IMR-90 (cell line): ENCODE data around the gene NDUFA3. TPM values are rescaled to one million over a fixed set of nuclear protein-coding genes. Genes with fewer than 3 reads are reported as not detected.

ENCODE experiments used
- ATAC-seq: fragments of 200-7000 bp; cut with Tn5 transposase; 2 replicates; pipeline ENCODE4 v1.9.1; 2020; ENCODE audit warnings: low read depth, mild to moderate bottlenecking, moderate library complexity
- BruUV-seq: library from RNA; stranded (reverse); fragments of 400-500 nt; replicated peaks from 2 replicates; lab custom pipeline; 2021; lab: Mats Ljungman, UMichigan
- CTCF ChIA-PET: fragments of 300-600 bp; formaldehyde crosslinking; extraction: SDS; loops from one replicate; lab custom pipeline; 2021; ENCODE audit warnings: antibody characterized with exemption; lab: Yijun Ruan, JAX
- POLR2A ChIA-PET: fragments of 300-600 bp; sonication (Branson Sonifier 250); formaldehyde crosslinking; loops from one replicate; lab custom pipeline; 2022; ENCODE audit warnings: antibody characterized with exemption; ENCODE audit not compliant: unreplicated experiment; lab: Charles Lee
- DNase-seq: peaks from one replicate; pipeline ENCODE4 v3.0.0; 2013
- H2AFZ ChIP-seq: replicated peaks from 2 replicates; pipeline ENCODE3; 2013; ENCODE audit warnings: low read length, mild to moderate bottlenecking; ENCODE audit not compliant: poor library complexity
- H2AK5ac ChIP-seq: 2 replicates; pipeline ENCODE4 v1.6.1; 2013; ENCODE audit warnings: low read depth, low read length, inconsistent platforms
- H2AK9ac ChIP-seq: replicated peaks from 2 replicates; pipeline ENCODE3; 2013; ENCODE audit warnings: mild to moderate bottlenecking, low read depth, low read length, moderate library complexity; ENCODE audit not compliant: poor library complexity
- H2BK120ac ChIP-seq: 2 replicates; pipeline ENCODE4 v1.6.1; 2013; ENCODE audit warnings: low read depth, low read length, inconsistent platforms
- H2BK15ac ChIP-seq: 3 replicates; pipeline ENCODE4 v1.6.1; 2013; ENCODE audit warnings: low read depth, low read length, inconsistent platforms
- H2BK20ac ChIP-seq: 2 replicates; pipeline ENCODE4 v1.6.1; 2013; ENCODE audit warnings: low read depth, mild to moderate bottlenecking, inconsistent platforms, low read length, moderate library complexity
- H2BK5ac ChIP-seq: 2 replicates; pipeline ENCODE4 v1.6.1; 2013; ENCODE audit warnings: mild to moderate bottlenecking, low read depth, low read length, inconsistent platforms; ENCODE audit not compliant: poor library complexity, severe bottlenecking
- H3K14ac ChIP-seq: replicated peaks from 2 replicates; pipeline ENCODE4 v1.6.1; 2013; ENCODE audit warnings: low read depth, low read length, inconsistent platforms
- H3K18ac ChIP-seq: 2 replicates; pipeline ENCODE4 v1.6.1; 2013; ENCODE audit warnings: low read depth, low read length, control low read depth
- H3K23ac ChIP-seq: 2 replicates; pipeline ENCODE4 v1.6.1; 2013; ENCODE audit warnings: low read depth, low read length, inconsistent platforms
- H3K27ac ChIP-seq: 2 replicates; pipeline ENCODE4 v1.5.1; 2013; ENCODE audit warnings: mild to moderate bottlenecking, control low read depth, low read length; ENCODE audit not compliant: insufficient read depth
- H3K27me3 ChIP-seq: 2 replicates; pipeline ENCODE4 v1.6.1; 2013; ENCODE audit warnings: low read length; ENCODE audit not compliant: control insufficient read depth, insufficient read depth
- H3K36me3 ChIP-seq: 2 replicates; pipeline ENCODE4 v1.6.1; 2013; ENCODE audit warnings: low read length, mixed read lengths; ENCODE audit not compliant: control insufficient read depth, insufficient read depth
- H3K4ac ChIP-seq: 2 replicates; pipeline ENCODE4 v1.6.1; 2013; ENCODE audit warnings: low read depth, low read length, inconsistent platforms
- H3K4me1 ChIP-seq: 2 replicates; pipeline ENCODE4 v1.6.1; 2013; ENCODE audit warnings: low read length, mixed read lengths; ENCODE audit not compliant: control insufficient read depth, insufficient read depth
- H3K4me2 ChIP-seq: 2 replicates; pipeline ENCODE4 v1.6.1; 2013; ENCODE audit warnings: low read depth, mild to moderate bottlenecking, control low read depth, low read length, moderate library complexity
- H3K4me3 ChIP-seq: 2 replicates; pipeline ENCODE4 v1.5.1; 2013; ENCODE audit warnings: low read depth, mild to moderate bottlenecking, control low read depth, low read length, moderate library complexity; ENCODE audit not compliant: insufficient read depth
- H3K56ac ChIP-seq: 2 replicates; pipeline ENCODE4 v1.6.1; 2013; ENCODE audit warnings: low read length, inconsistent platforms; ENCODE audit not compliant: insufficient read depth; ENCODE audit errors: extremely low read depth
- H3K79me1 ChIP-seq, 2 experiments: 2 replicates each; pipeline ENCODE4 v1.6.1; 2013; ENCODE audit warnings: low read length in 2 of 2, inconsistent platforms in 1 of 2, low read depth in 1 of 2
- H3K9ac ChIP-seq: 2 replicates; pipeline ENCODE4 v1.6.1; 2013; ENCODE audit warnings: low read depth, low read length, control low read depth
- H3K9me1 ChIP-seq: 2 replicates; pipeline ENCODE4 v1.6.1; 2013; ENCODE audit warnings: low read length, inconsistent platforms; ENCODE audit not compliant: insufficient read depth
- H3K9me3 ChIP-seq: 2 replicates; pipeline ENCODE4 v1.6.1; 2013; ENCODE audit warnings: low read length; ENCODE audit not compliant: control insufficient read depth, insufficient read depth
- H4K20me1 ChIP-seq: 2 replicates; pipeline ENCODE4 v1.6.1; 2013; ENCODE audit warnings: low read length, inconsistent platforms; ENCODE audit not compliant: insufficient read depth
- H4K5ac ChIP-seq: 2 replicates; pipeline ENCODE4 v1.6.1; 2013; ENCODE audit warnings: mild to moderate bottlenecking, low read depth, low read length, control low read depth
- H4K8ac ChIP-seq, 2 experiments: 2 replicates each; pipeline ENCODE4 v1.6.1; 2013; ENCODE audit warnings: low read depth in 2 of 2, low read length in 2 of 2, control low read depth in 1 of 2, inconsistent platforms in 1 of 2
- H4K91ac ChIP-seq: 2 replicates; pipeline ENCODE4 v1.6.1; 2013; ENCODE audit warnings: low read depth, low read length, inconsistent platforms; ENCODE audit not compliant: insufficient read depth
- BHLHE40 ChIP-seq: fragments of 150-350 bp; IDR thresholded peaks from 2 replicates; pipeline ENCODE4 v1.6.1; 2016; ENCODE audit warnings: mild to moderate bottlenecking, low read depth, low read length
- CEBPB ChIP-seq: IDR thresholded peaks from 2 replicates; pipeline ENCODE4 v1.6.1; 2012; ENCODE audit warnings: low read depth, low read length, improper control_type of control experiment
- MAFK ChIP-seq: IDR thresholded peaks from 2 replicates; pipeline ENCODE4 v1.6.1; 2012; ENCODE audit warnings: low read depth, low read length, improper control_type of control experiment
- NFE2L2 ChIP-seq: fragments of 150-350 bp; IDR thresholded peaks from 2 replicates; pipeline ENCODE4 v1.6.1; 2016; ENCODE audit warnings: low read depth, mild to moderate bottlenecking, low read length
- RCOR1 ChIP-seq: IDR thresholded peaks from 2 replicates; pipeline ENCODE4 v1.6.1; 2012; ENCODE audit warnings: mild to moderate bottlenecking, low read length, improper control_type of control experiment; ENCODE audit not compliant: insufficient replicate concordance
- SMC3 ChIP-seq: fragments of 150-350 bp; IDR thresholded peaks from 2 replicates; pipeline ENCODE4 v1.6.1; 2016; ENCODE audit warnings: low read depth, mild to moderate bottlenecking, antibody characterized with exemption, low read length, moderate library complexity
- USF2 ChIP-seq: fragments of 150-350 bp; IDR thresholded peaks from 2 replicates; pipeline ENCODE4 v1.6.1; 2017; ENCODE audit warnings: mild to moderate bottlenecking, antibody characterized with exemption, low read length, low read depth
- WGBS, 2 experiments: methylation state at CpG; one replicate each; pipeline versions ENCODE4 v1.1.5 to v1.1.7; 2013; ENCODE audit warnings: missing lambda C conversion rate in 2 of 2; ENCODE audit not compliant: insufficient read length in 1 of 2; ENCODE audit errors: extremely low coverage in 2 of 2; 5-methylcytosine and 5-hydroxymethylcytosine counted together
- dilution Hi-C: fragments of 300-500 bp; cut with HindIII; formaldehyde crosslinking; loops from one replicate; pipeline ENCODE4 v1.14.3; 2018; ENCODE audit warnings: low sequenced_read_pairs; ENCODE audit not compliant: unreplicated experiment
- in situ Hi-C: fragments of 300-500 bp; cut with MboI; formaldehyde crosslinking; loops from 3 replicates; pipeline ENCODE4 v1.14.3; 2019; ENCODE audit warnings: low sequenced_read_pairs, inconsistent platforms, mixed read lengths
- intact Hi-C: fragments of 100-400 bp; cut with micrococcal nuclease; formaldehyde crosslinking; loops from 2 replicates; pipeline ENCODE4 v1.10.0; 2022
- polyA plus RNA-seq, 3 experiments: library from polyadenylated mRNA; depleted of rRNA; stranded (reverse); fragments of >200 nt; gene quantifications; 2 replicates each; pipeline ENCODE4 v1.2.3, GENCODE V29; 2012; ENCODE audit warnings: low replicate concordance in 1 of 3
- total RNA-seq: library from RNA; depleted of rRNA; stranded (reverse); fragments of >200 nt; gene quantifications from 2 replicates; pipeline ENCODE4 v1.2.3, GENCODE V29; 2012

Gene NDUFA3
- total and polyA plus RNA-seq, 2 of the 4 experiments (the other 2 are of a cell fraction), result 7.9 to 85.0 TPM

- Histone ChIP-seq H4K5ac (no peak overlapping the region), H2AK9ac (no peak overlapping the region), H2BK15ac (no peak overlapping the region), H3K27me3 (no peaks in the 10 kb centered on the region), H3K36me3 (peaks cover 47% of the 10 kb centered on the region), H3K4me2 (no peak overlapping the region), H3K23ac (no peak overlapping the region), H3K14ac (no peak overlapping the region), H3K56ac (no peak overlapping the region), H3K27ac (no peak overlapping the region), H4K20me1 (peaks cover 4% of the 10 kb centered on the region; the same call in 1 of the 2 replicates), H2BK5ac (no peak overlapping the region), H3K79me1 (peaks cover 4 to 31% of the 10 kb centered on the region in 2 experiments), H2BK120ac (no peak overlapping the region), H2AK5ac (no peak overlapping the region), H3K4ac (no peak overlapping the region), H2AFZ (no peak overlapping the region), H3K4me1 (no peaks in the 10 kb centered on the region), H3K4me3 (no peak overlapping the region), H3K18ac (no peak overlapping the region), H4K8ac (no peak overlapping the region), H3K9ac (no peak overlapping the region), H2BK20ac (no peak overlapping the region), H4K91ac (no peak overlapping the region), H3K9me1 (no peaks in the 10 kb centered on the region), H3K9me3 (no peaks in the 10 kb centered on the region)
- BruUV-seq, result no TSS peak
- ChIA-PET CTCF (no interaction called here), POLR2A (no interaction called here)
- in situ Hi-C loops, result loop anchor here (25.0 kb wide), 1 partner anchor 356 kb away; the partner anchor contains the start of genes CDC42EP5 and LENG9
- ATAC-seq, result no peak
- TF ChIP-seq RCOR1 (no peak), USF2 (no peak), MAFK (no peak), BHLHE40 (no peak), CEBPB (no peak), SMC3 (no peak), NFE2L2 (no peak)
- no peak for DNase-seq
- WGBS, 2 experiments, result 100% methylated on average over 2 of the region's 15 CpGs; no CpG with 5 or more reads in 1 of the 2 experiments
- dilution Hi-C loops, result no loop called here
- intact Hi-C loops, result loop anchor here (10.0 kb wide), 1 partner anchor 242 kb away; the partner anchor contains the start of gene MYADM
These were observed 4.1 kb downstream of the NDUFA3 start for GRCh38 chr19:54106716-54107115.
